AG20443 (cell line): Measurements from ENCODE around the gene SLC17A1.
"Not testable (repeated sequence)": the region's sequence is repeated elsewhere in the genome, so short reads cannot be mapped to it uniquely, and the experiment has no call there.

Source experiments
- DNase-seq: peaks from one replicate; pipeline ENCODE4 v3.0.0; 2012; ENCODE audit warnings: low spot score, mixed read lengths

SLC17A1 gene

GRCh38 chr6:25756382-25757363 is 75.2 kb downstream of the SLC17A1 start:
- no peak for DNase-seq

GRCh38 chr6:25755483-25755882 is 76.4 kb downstream of the SLC17A1 start:
- DNase-seq = no peak

- DNase-seq = no peak
Measured at GRCh38 chr6:25754535-25754934, 77.3 kb downstream of the SLC17A1 start, which contains the start of gene SLC17A4. Gene SLC17A4 (plus strand): TSS chr6:25754742. CDS start chr6:25761963, 7,221 bp downstream.

GRCh38 chr6:25753079-25753478 is 78.8 kb downstream of the SLC17A1 start:
- no peak for DNase-seq

GRCh38 chr6:25750906-25751305 is 80.9 kb downstream of the SLC17A1 start:
- DNase-seq = no peak

GRCh38 chr6:25749837-25750236 is 82.0 kb downstream of the SLC17A1 start:
- no peak for DNase-seq

- not testable (repeated sequence) for DNase-seq
Measured at GRCh38 chr6:25748601-25749517, 83.0 kb downstream of the SLC17A1 start.

GRCh38 chr6:25748049-25748448 is 83.8 kb downstream of the SLC17A1 start:
- DNase-seq = no peak

GRCh38 chr6:25747477-25747876 is 84.4 kb downstream of the SLC17A1 start:
- no peak for DNase-seq

- DNase-seq = no peak
Measured at GRCh38 chr6:25746968-25747367, 84.9 kb downstream of the SLC17A1 start.

GRCh38 chr6:25745836-25746235 is 86.0 kb downstream of the SLC17A1 start:
- DNase-seq = no peak

- no peak for DNase-seq
Measured at GRCh38 chr6:25743868-25744267, 88.0 kb downstream of the SLC17A1 start.

- no peak for DNase-seq
Measured at GRCh38 chr6:25735261-25735660, 96.6 kb downstream of the SLC17A1 start.
